GM12878 (cell line): Measurements from ENCODE around the gene STRC. TPM values are rescaled to one million over a fixed set of nuclear protein-coding genes. Genes with fewer than 3 reads are reported as not detected.

ENCODE experiments used
- ATAC-seq: fragments of 200-7000 bp; cut with Tn5 transposase; 3 replicates; pipeline ENCODE4 v1.9.1; 2020; ENCODE audit warnings: mild to moderate bottlenecking, moderate library complexity
- BruUV-seq: library from RNA; stranded (reverse); fragments of 400-500 nt; replicated peaks from 2 replicates; lab custom pipeline; 2021; lab: Mats Ljungman, UMichigan
- CTCF ChIA-PET: fragments of 300-600 bp; sonication (Branson Sonifier 250); formaldehyde crosslinking; extraction: SDS; loops from one replicate; lab custom pipeline; 2021; ENCODE audit warnings: inconsistent platforms; lab: Yijun Ruan, JAX
- POLR2A ChIA-PET: fragments of 350-600 bp; formaldehyde crosslinking; extraction: SDS; loops from one replicate; lab custom pipeline; 2021; ENCODE audit warnings: inconsistent platforms; lab: Charles Lee
- RAD21 ChIA-PET: fragments of 300-600 bp; sonication (Branson Sonifier 250); formaldehyde crosslinking; loops from one replicate; lab custom pipeline; 2023; ENCODE audit warnings: antibody characterized with exemption; ENCODE audit not compliant: unreplicated experiment; lab: Charles Lee
- SMC1A ChIA-PET: fragments of 300-600 bp; sonication (Branson Sonifier 250); formaldehyde crosslinking; loops from one replicate; lab custom pipeline; 2023; ENCODE audit not compliant: unreplicated experiment, uncharacterized antibody; lab: Charles Lee
- DNase-seq: peaks from one replicate; pipeline ENCODE4 v3.0.0-alpha.2; 2011; ENCODE audit warnings: low read depth, low spot score
- FAIRE-seq: peaks from 3 replicates; lab custom pipeline; 2011; peaks lifted over from hg19 to GRCh38; lab: Jason Lieb, UNC
- H2AFZ ChIP-seq: 2 replicates; pipeline ENCODE4 v1.6.0; 2011; ENCODE audit warnings: low read depth, low read length, control low read depth; ENCODE audit not compliant: control insufficient read depth
- H3K27ac ChIP-seq: 2 replicates; pipeline ENCODE4 v1.5.1; 2011; ENCODE audit warnings: control low read depth; ENCODE audit not compliant: control insufficient read depth, insufficient read depth
- H3K27me3 ChIP-seq, 2 experiments: replicated peaks in 1 of 2; 2 replicates each; pipeline versions ENCODE4 v1.6.0 to v1.6.1; 2011; ENCODE audit warnings: low read length in 1 of 2; ENCODE audit not compliant: control insufficient read depth in 2 of 2, insufficient read depth in 2 of 2
- H3K36me3 ChIP-seq, 2 experiments: 2 replicates each; pipeline ENCODE4 v1.5.1; 2011; ENCODE audit warnings: low read length in 1 of 2; ENCODE audit not compliant: control insufficient read depth in 2 of 2, insufficient read depth in 2 of 2
- H3K4me1 ChIP-seq: 2 replicates; pipeline ENCODE4 v1.6.1; 2011; ENCODE audit warnings: mild to moderate bottlenecking, low read length, moderate library complexity, mixed read lengths; ENCODE audit not compliant: control insufficient read depth, insufficient read depth
- H3K4me2 ChIP-seq: 2 replicates; pipeline ENCODE4 v1.6.0; 2011; ENCODE audit warnings: control low read depth; ENCODE audit not compliant: control insufficient read depth, insufficient read depth
- H3K4me3 ChIP-seq: fragments of 200-600 bp; sonication (generic); 2 replicates; pipeline ENCODE4 v1.5.1; 2016
- H3K79me2 ChIP-seq: 2 replicates; pipeline ENCODE4 v1.6.0; 2011; ENCODE audit warnings: low read length; ENCODE audit not compliant: control insufficient read depth, insufficient read depth
- H3K9ac ChIP-seq: 2 replicates; pipeline ENCODE4 v1.8.0; 2011; ENCODE audit warnings: low read length, control low read depth, mixed read lengths; ENCODE audit not compliant: control insufficient read depth, insufficient read depth
- H3K9me3 ChIP-seq: replicated peaks from 3 replicates; pipeline ENCODE4 v1.5.1; 2011; ENCODE audit warnings: mild to moderate bottlenecking, low read length; ENCODE audit not compliant: control insufficient read depth, insufficient read depth
- H4K20me1 ChIP-seq: 2 replicates; pipeline ENCODE4 v1.6.0; 2011; ENCODE audit not compliant: control insufficient read depth, insufficient read depth
- CBX5 ChIP-seq: sonication (generic); IDR thresholded peaks from 2 replicates; pipeline ENCODE4 v1.6.1; 2016; ENCODE audit warnings: low read depth, moderate library complexity, mild to moderate bottlenecking, inconsistent platforms
- IKZF1 ChIP-seq: fragments of 450-650 bp; conservative IDR thresholded peaks from 2 replicates; pipeline ENCODE4 v1.6.1; 2017; ENCODE audit warnings: antibody characterized with exemption, mild to moderate bottlenecking
- MXI1 ChIP-seq: fragments of 150-350 bp; IDR thresholded peaks from 2 replicates; pipeline ENCODE4 v1.6.1; 2011; ENCODE audit warnings: low read depth, mild to moderate bottlenecking, inconsistent platforms, low read length, improper control_type of control experiment
- MYB ChIP-seq: fragments of 150-350 bp; IDR thresholded peaks from 2 replicates; pipeline ENCODE4 v1.6.1; 2014; ENCODE audit warnings: mild to moderate bottlenecking, low read depth, low read length, borderline replicate concordance
- SIX5 ChIP-seq: IDR thresholded peaks from 2 replicates; pipeline ENCODE4 v1.6.1; 2011; ENCODE audit warnings: mild to moderate bottlenecking, low read depth, low read length, moderate library complexity; ENCODE audit not compliant: severe bottlenecking
- TAF1 ChIP-seq: IDR thresholded peaks from 2 replicates; pipeline ENCODE4 v1.6.1; 2011; ENCODE audit warnings: mild to moderate bottlenecking, low read depth, low read length, borderline replicate concordance
- YY1 ChIP-seq: IDR thresholded peaks from 2 replicates; pipeline ENCODE4 v1.6.1; 2011; ENCODE audit warnings: low read depth, mild to moderate bottlenecking, low read length
- ZZZ3 ChIP-seq: IDR thresholded peaks from 2 replicates; pipeline ENCODE4 v1.6.1; 2011; ENCODE audit warnings: low read depth; ENCODE audit not compliant: control insufficient read depth, insufficient read length
- WGBS: methylation state at CpG from one replicate; pipeline ENCODE4 v1.1.6; 2016; ENCODE audit warnings: low lambda C conversion rate; ENCODE audit not compliant: insufficient replicate concordance, insufficient coverage; ENCODE audit errors: missing lambda C conversion rate; 5-methylcytosine and 5-hydroxymethylcytosine counted together
- in situ Hi-C: fragments of 300-500 bp; cut with MboI; formaldehyde crosslinking; loops from 9 replicates; pipeline ENCODE4 v1.14.3; 2018; ENCODE audit warnings: mixed read lengths
- intact Hi-C: fragments of 100-400 bp; cut with micrococcal nuclease; formaldehyde crosslinking; loops from one replicate; pipeline ENCODE4 v1.14.2; 2022; ENCODE audit not compliant: unreplicated experiment
- polyA plus RNA-seq, 11 experiments: library from polyadenylated mRNA; depleted of rRNA in 4 of 11; unstranded in 6 of 11; stranded (reverse) in 5 of 11; fragments of >200 nt; fragmentation: Nextera tagmentation in 4 of 11; fragmentation: Illumina TruSeq in 1 of 11; extraction: Ambion mirVana in 4 of 11; extraction: Trizol in 1 of 11; gene quantifications; 1 replicate in 1 of 11; 2 replicates in 10 of 11; pipeline versions ENCODE4 v1.2.1 to v1.2.3, GENCODE V29; 2011 to 2016; ENCODE audit warnings: inconsistent platforms in 2 of 11, missing spikeins in 2 of 11, low read depth in 1 of 11
- small RNA-seq: library from RNA; depleted of rRNA; stranded (forward); fragments of <200 nt; gene quantifications from one replicate; pipeline ENCODE3, GENCODE V24; 2014
- total RNA-seq, 4 experiments: library from RNA; depleted of rRNA in 3 of 4; stranded (reverse); fragments of >200 nt in 3 of 4; fragmentation: Illumina TruSeq in 1 of 4; extraction: Trizol in 1 of 4; gene quantifications; 2 replicates each; pipeline versions ENCODE4 v1.2.1 to v1.2.3, GENCODE V29; 2013 to 2021

Gene STRC
- total and polyA plus RNA-seq, 10 of the 15 experiments (the other 5 are each of a cell fraction or from before 2014, with no cell fraction given) = 0.04 to 0.45 (median 0.21) TPM; not detected in 1

GRCh38 chr15:43550527-43551363 is 67.9 kb downstream of the STRC start:
- H3K4me1 ChIP-seq = no peaks in the 10 kb centered on the region
- no peak overlapping the region for H3K4me2 ChIP-seq
- no peak overlapping the region for H3K27ac ChIP-seq
- RAD21 ChIA-PET = no interaction called here
- no peaks in the 10 kb centered on the region for H3K9me3 ChIP-seq
- no peaks in the 10 kb centered on the region for H4K20me1 ChIP-seq
- H2AFZ ChIP-seq = no peak overlapping the region
- TSS peak; percentile 53 for BruUV-seq
- no peak for ATAC-seq
- H3K79me2 ChIP-seq = no peaks in the 10 kb centered on the region
- POLR2A ChIA-PET = no interaction called here
- CTCF ChIA-PET = interaction anchor here (1.5 kb wide), 1 partner anchor 36 kb away, joined by 4 read pairs; no protein-coding TSS in a partner anchor
- peaks cover 0 to 2% of the 10 kb centered on the region in 2 experiments; a peak in 1 of 4 replicates for H3K36me3 ChIP-seq
- WGBS = 88% methylated on average over 10 of the region's 10 CpGs
- intact Hi-C loops (no loop called here), in situ Hi-C loops (no loop called here)
- SMC1A ChIA-PET = no interaction called here
- no peak overlapping the region for H3K4me3 ChIP-seq
- FAIRE-seq = no peak
- TF ChIP-seq MXI1 = no peak
- TF ChIP-seq MYB = no peak
- TF ChIP-seq CBX5 = no peak
- no peak for TF ChIP-seq IKZF1
- TF ChIP-seq YY1 = no peak
- TF ChIP-seq SIX5 = no peak
- no peak for TF ChIP-seq TAF1
- no peak for TF ChIP-seq ZZZ3
- no peaks in the 10 kb centered on the region for H3K27me3 ChIP-seq
- no peak overlapping the region for H3K9ac ChIP-seq
- DNase-seq = no peak

Small RNA genes within 50 kb of the gene (small RNA-seq; reads per million reads assigned to genes)
- gene PDIA3P2 (not detected), gene RNU6-554P (not detected), gene RNU6-610P (not detected)

Other genes starting within 250 kb of the STRC start
Only the 7 nearest of the 15 such genes appear.
- gene TP53BP1, start 125.6 kb downstream of the STRC start, total RNA-seq (2014; rRNA removed) = 20.2 and 27.8 TPM in 2 replicates
- gene TP53BP1, start 125.6 kb downstream of the STRC start, total RNA-seq (2014; rRNA removed; fragmentation: Illumina TruSeq; extraction: Trizol) = 23.2 and 23.4 TPM in 2 replicates
- 25.7 and 26.7 TPM in 2 replicates for gene TP53BP1, start 125.6 kb downstream of the STRC start, total RNA-seq (2021)
- gene TP53BP1, start 125.6 kb downstream of the STRC start, polyA plus RNA-seq (2011; rRNA removed) = 50.2 and 52.6 TPM in 2 replicates
- 18.9 and 19.2 TPM in 2 replicates for gene TP53BP1, start 125.6 kb downstream of the STRC start, polyA plus RNA-seq (2014; fragmentation: Illumina TruSeq; extraction: Trizol)
- 1 to 10 TPM; 6.2 to 6.4 TPM for gene TP53BP1, start 125.6 kb downstream of the STRC start, polyA plus RNA-seq (2014; fragmentation: Nextera tagmentation; extraction: Ambion mirVana)
- gene TP53BP1, start 125.6 kb downstream of the STRC start, polyA plus RNA-seq (2014; rRNA removed) = 14.5 and 17.8 TPM in 2 replicates
- 10 to 100 TPM; 19.1 to 19.5 TPM for gene TP53BP1, start 125.6 kb downstream of the STRC start, polyA plus RNA-seq (2016; fragmentation: Nextera tagmentation; extraction: Ambion mirVana)
- 0.06 and 0.11 TPM in 2 replicates for gene MAP1A, start 101.2 kb downstream of the STRC start, total RNA-seq (2014; rRNA removed)
- 0.04 and 0.05 TPM in 2 replicates for gene MAP1A, start 101.2 kb downstream of the STRC start, total RNA-seq (2014; rRNA removed; fragmentation: Illumina TruSeq; extraction: Trizol)
- gene MAP1A, start 101.2 kb downstream of the STRC start, total RNA-seq (2021) = 0.10 and 0.16 TPM in 2 replicates
- 0.01 TPM in 2 replicates for gene MAP1A, start 101.2 kb downstream of the STRC start, polyA plus RNA-seq (2011; rRNA removed)
- gene MAP1A, start 101.2 kb downstream of the STRC start, polyA plus RNA-seq (2014; fragmentation: Illumina TruSeq; extraction: Trizol) = 0.06 and 0.07 TPM in 2 replicates
- under 1 TPM; under 0.01 to 0.03 TPM for gene MAP1A, start 101.2 kb downstream of the STRC start, polyA plus RNA-seq (2014; fragmentation: Nextera tagmentation; extraction: Ambion mirVana)
- 0.01 and 0.04 TPM in 2 replicates for gene MAP1A, start 101.2 kb downstream of the STRC start, polyA plus RNA-seq (2014; rRNA removed)
- gene MAP1A, start 101.2 kb downstream of the STRC start, polyA plus RNA-seq (2016; fragmentation: Nextera tagmentation; extraction: Ambion mirVana) = under 1 TPM; 0.05 to 0.07 TPM
- gene PPIP5K1, start 28.6 kb downstream of the STRC start, total RNA-seq (2014; rRNA removed) = 11.4 and 14.5 TPM in 2 replicates
- 23.6 and 24.0 TPM in 2 replicates for gene PPIP5K1, start 28.6 kb downstream of the STRC start, total RNA-seq (2014; rRNA removed; fragmentation: Illumina TruSeq; extraction: Trizol)
- gene PPIP5K1, start 28.6 kb downstream of the STRC start, total RNA-seq (2021) = 36.5 and 37.2 TPM in 2 replicates
- gene PPIP5K1, start 28.6 kb downstream of the STRC start, polyA plus RNA-seq (2011; rRNA removed) = 48.3 and 54.4 TPM in 2 replicates
- 28.7 and 35.2 TPM in 2 replicates for gene PPIP5K1, start 28.6 kb downstream of the STRC start, polyA plus RNA-seq (2014; fragmentation: Illumina TruSeq; extraction: Trizol)
- gene PPIP5K1, start 28.6 kb downstream of the STRC start, polyA plus RNA-seq (2014; fragmentation: Nextera tagmentation; extraction: Ambion mirVana) = 1 to 10 TPM; 2.5 to 4.5 TPM
- 27.8 and 38.0 TPM in 2 replicates for gene PPIP5K1, start 28.6 kb downstream of the STRC start, polyA plus RNA-seq (2014; rRNA removed)
- 10 to 100 TPM; 15.0 to 15.1 TPM for gene PPIP5K1, start 28.6 kb downstream of the STRC start, polyA plus RNA-seq (2016; fragmentation: Nextera tagmentation; extraction: Ambion mirVana)
- 0.17 TPM in 1 of 2 replicates, not detected in the other for gene CKMT1B, start 24.8 kb downstream of the STRC start, total RNA-seq (2014; rRNA removed)
- gene CKMT1B, start 24.8 kb downstream of the STRC start, total RNA-seq (2014; rRNA removed; fragmentation: Illumina TruSeq; extraction: Trizol) = 0.13 and 0.14 TPM in 2 replicates
- 0.13 and 0.21 TPM in 2 replicates for gene CKMT1B, start 24.8 kb downstream of the STRC start, total RNA-seq (2021)
- not detected in 2 replicates for gene CKMT1B, start 24.8 kb downstream of the STRC start, polyA plus RNA-seq (2011; rRNA removed)
- 0.14 and 0.24 TPM in 2 replicates for gene CKMT1B, start 24.8 kb downstream of the STRC start, polyA plus RNA-seq (2014; fragmentation: Illumina TruSeq; extraction: Trizol)
- gene CKMT1B, start 24.8 kb downstream of the STRC start, polyA plus RNA-seq (2014; fragmentation: Nextera tagmentation; extraction: Ambion mirVana) = under 1 TPM; 0.07 to 0.35 TPM
- 0.32 TPM in 1 of 2 replicates, not detected in the other for gene CKMT1B, start 24.8 kb downstream of the STRC start, polyA plus RNA-seq (2014; rRNA removed)
- under 1 TPM in 1 of 2 experiments, not detected in 1; 0.29 TPM for gene CKMT1B, start 24.8 kb downstream of the STRC start, polyA plus RNA-seq (2016; fragmentation: Nextera tagmentation; extraction: Ambion mirVana)
- 1.1 and 2.1 TPM in 2 replicates for gene CATSPER2, start 30.0 kb upstream of the STRC start, total RNA-seq (2014; rRNA removed)
- gene CATSPER2, start 30.0 kb upstream of the STRC start, total RNA-seq (2014; rRNA removed; fragmentation: Illumina TruSeq; extraction: Trizol) = 2.6 and 2.7 TPM in 2 replicates
- 2.3 and 4.3 TPM in 2 replicates for gene CATSPER2, start 30.0 kb upstream of the STRC start, total RNA-seq (2021)
- 5.6 TPM in 2 replicates for gene CATSPER2, start 30.0 kb upstream of the STRC start, polyA plus RNA-seq (2011; rRNA removed)
- 4.4 and 7.2 TPM in 2 replicates for gene CATSPER2, start 30.0 kb upstream of the STRC start, polyA plus RNA-seq (2014; fragmentation: Illumina TruSeq; extraction: Trizol)
- gene CATSPER2, start 30.0 kb upstream of the STRC start, polyA plus RNA-seq (2014; fragmentation: Nextera tagmentation; extraction: Ambion mirVana) = 1 to 10 TPM in 1 of 2 experiments, under 1 TPM in 1; 0.64 to 2.4 TPM
- gene CATSPER2, start 30.0 kb upstream of the STRC start, polyA plus RNA-seq (2014; rRNA removed) = 3.3 and 3.6 TPM in 2 replicates
- 1 to 10 TPM; 2.5 to 3.5 TPM for gene CATSPER2, start 30.0 kb upstream of the STRC start, polyA plus RNA-seq (2016; fragmentation: Nextera tagmentation; extraction: Ambion mirVana)
- gene CKMT1A, start 75.1 kb upstream of the STRC start, total RNA-seq (2014; rRNA removed) = not detected in 2 replicates
- gene CKMT1A, start 75.1 kb upstream of the STRC start, total RNA-seq (2014; rRNA removed; fragmentation: Illumina TruSeq; extraction: Trizol) = not detected in 2 replicates
- 0.13 TPM in 1 of 2 replicates, not detected in the other for gene CKMT1A, start 75.1 kb upstream of the STRC start, total RNA-seq (2021)
- gene CKMT1A, start 75.1 kb upstream of the STRC start, polyA plus RNA-seq (2011; rRNA removed) = not detected in 2 replicates
- gene CKMT1A, start 75.1 kb upstream of the STRC start, polyA plus RNA-seq (2014; fragmentation: Illumina TruSeq; extraction: Trizol) = not detected in 2 replicates
- gene CKMT1A, start 75.1 kb upstream of the STRC start, polyA plus RNA-seq (2014; fragmentation: Nextera tagmentation; extraction: Ambion mirVana) = under 1 TPM in 1 of 2 experiments, not detected in 1; 0.05 TPM
- gene CKMT1A, start 75.1 kb upstream of the STRC start, polyA plus RNA-seq (2014; rRNA removed) = not detected in 2 replicates
- gene CKMT1A, start 75.1 kb upstream of the STRC start, polyA plus RNA-seq (2016; fragmentation: Nextera tagmentation; extraction: Ambion mirVana) = not detected
- gene PDIA3, start 127.6 kb upstream of the STRC start, total RNA-seq (2014; rRNA removed) = 71.4 and 81.4 TPM in 2 replicates
- gene PDIA3, start 127.6 kb upstream of the STRC start, total RNA-seq (2014; rRNA removed; fragmentation: Illumina TruSeq; extraction: Trizol) = 225 and 236 TPM in 2 replicates
- gene PDIA3, start 127.6 kb upstream of the STRC start, total RNA-seq (2021) = 330 and 340 TPM in 2 replicates
- gene PDIA3, start 127.6 kb upstream of the STRC start, polyA plus RNA-seq (2011; rRNA removed) = 126 and 149 TPM in 2 replicates
- 367 and 458 TPM in 2 replicates for gene PDIA3, start 127.6 kb upstream of the STRC start, polyA plus RNA-seq (2014; fragmentation: Illumina TruSeq; extraction: Trizol)
- gene PDIA3, start 127.6 kb upstream of the STRC start, polyA plus RNA-seq (2014; fragmentation: Nextera tagmentation; extraction: Ambion mirVana) = 10 to 100 TPM; 18.2 to 47.8 TPM
- 116 and 118 TPM in 2 replicates for gene PDIA3, start 127.6 kb upstream of the STRC start, polyA plus RNA-seq (2014; rRNA removed)
- gene PDIA3, start 127.6 kb upstream of the STRC start, polyA plus RNA-seq (2016; fragmentation: Nextera tagmentation; extraction: Ambion mirVana) = 100 to 1,000 TPM; 709 to 716 TPM